Measurements from ENCODE around the gene ADGRF3.
A peak's percentile ranks its signal among the peaks of the same experiment; 100 is the strongest.
"Not testable (repeated sequence)": the region's sequence is repeated elsewhere in the genome, so short reads cannot be mapped to it uniquely, and the experiment has no call there.

Gene ADGRF3

DNA sequence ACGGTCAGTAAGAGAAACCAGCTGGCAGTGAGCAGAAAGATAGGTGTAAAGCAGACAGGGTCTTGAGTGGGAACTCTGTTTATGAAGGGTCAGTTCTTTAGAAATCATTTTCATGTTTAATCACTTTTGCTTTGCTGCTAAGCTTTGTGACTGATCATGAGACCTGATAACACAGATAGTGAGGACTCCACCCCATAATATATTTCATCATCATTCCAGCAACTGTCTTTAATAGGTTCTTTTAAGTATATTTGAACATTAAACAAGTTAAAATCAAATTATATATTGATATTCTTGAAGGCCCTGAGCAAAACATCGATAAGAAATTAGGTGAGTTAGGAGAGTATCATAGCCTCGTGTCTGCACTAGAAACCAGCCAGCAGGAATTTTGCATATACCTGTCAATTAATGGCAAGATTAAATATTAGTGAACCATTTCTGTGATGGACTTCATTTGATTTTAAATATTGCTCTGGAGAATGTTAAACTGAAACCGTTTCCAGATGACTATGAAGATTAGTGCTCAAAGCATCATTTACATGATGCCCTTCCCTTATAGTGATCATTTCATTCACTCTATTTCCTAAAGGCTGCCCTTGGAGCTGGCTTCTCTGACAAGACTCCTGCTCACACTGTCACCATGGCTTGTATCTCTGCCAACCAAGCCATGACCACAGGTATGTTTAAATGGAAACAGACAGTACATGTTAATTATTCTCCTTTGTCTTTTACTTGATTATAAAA lies 69.9 kb downstream of the ADGRF3 start:
- no peak for DNase-seq

DNA sequence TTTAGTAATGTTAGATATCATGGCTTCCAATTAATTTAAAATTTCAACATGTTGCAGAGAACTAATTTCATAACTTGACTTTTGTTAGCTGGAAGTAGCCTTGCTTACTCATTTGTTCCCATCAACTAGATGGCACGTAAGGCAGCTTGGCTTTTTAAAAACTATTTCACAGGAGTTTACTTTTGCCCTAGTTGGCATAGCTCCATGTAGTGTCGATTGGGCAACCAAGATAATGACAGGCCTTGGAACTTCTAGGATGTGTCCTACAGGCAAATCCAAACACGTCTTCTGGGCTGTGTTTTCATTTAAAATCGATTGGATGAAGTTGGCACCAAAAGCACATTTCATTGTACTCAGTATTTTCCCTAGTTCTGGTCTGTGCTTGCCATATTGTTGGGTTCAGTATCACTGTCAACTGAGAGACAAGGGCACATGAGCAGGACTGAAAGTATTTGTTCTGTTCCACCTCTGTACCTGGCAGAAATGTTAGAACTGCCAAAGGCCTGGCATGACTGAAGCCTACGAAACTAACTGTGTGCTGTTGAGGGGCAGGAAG lies 72.5 kb downstream of the ADGRF3 start:
- peak; percentile 11 to 39 for DNase-seq

DNA sequence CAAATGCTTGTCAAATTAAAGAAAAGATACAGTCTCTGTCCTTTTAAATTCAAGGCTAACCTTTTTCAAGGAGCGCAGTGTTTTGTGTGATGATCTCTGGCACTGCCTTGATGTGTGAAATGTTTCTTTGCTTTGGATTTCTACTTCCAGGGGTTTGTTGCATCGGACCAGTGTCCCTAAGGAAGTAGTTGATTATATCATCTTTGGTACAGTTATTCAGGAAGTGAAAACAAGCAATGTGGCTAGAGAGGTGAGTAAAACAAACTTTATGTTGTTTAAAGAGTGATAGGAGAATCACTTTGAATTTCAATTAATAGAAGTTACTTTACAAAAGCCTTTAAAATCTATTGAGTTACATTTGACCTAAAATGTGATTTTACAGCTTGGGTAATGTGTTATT lies 73.1 kb downstream of the ADGRF3 start:
- no peak for DNase-seq

DNA sequence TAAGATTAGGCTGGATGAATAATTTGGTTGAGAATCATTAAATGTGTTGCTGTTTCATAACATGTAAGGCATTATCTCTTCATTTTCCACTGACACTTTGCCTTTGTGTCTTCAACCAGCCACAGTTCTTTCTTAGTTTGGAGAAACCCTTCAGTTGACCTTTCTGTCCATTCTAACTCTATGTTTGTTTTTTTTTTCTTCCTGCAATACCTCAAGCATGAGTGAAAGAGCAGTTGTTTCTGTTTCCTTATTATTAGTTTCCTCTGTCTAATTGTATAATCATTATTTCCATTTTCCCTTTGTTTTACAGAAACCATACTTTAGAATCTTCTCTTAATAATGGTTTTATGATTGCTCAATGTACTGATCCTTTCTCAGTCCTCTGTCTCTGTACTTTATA lies 76.2 kb downstream of the ADGRF3 start:
- DNase-seq = no peak

DNA sequence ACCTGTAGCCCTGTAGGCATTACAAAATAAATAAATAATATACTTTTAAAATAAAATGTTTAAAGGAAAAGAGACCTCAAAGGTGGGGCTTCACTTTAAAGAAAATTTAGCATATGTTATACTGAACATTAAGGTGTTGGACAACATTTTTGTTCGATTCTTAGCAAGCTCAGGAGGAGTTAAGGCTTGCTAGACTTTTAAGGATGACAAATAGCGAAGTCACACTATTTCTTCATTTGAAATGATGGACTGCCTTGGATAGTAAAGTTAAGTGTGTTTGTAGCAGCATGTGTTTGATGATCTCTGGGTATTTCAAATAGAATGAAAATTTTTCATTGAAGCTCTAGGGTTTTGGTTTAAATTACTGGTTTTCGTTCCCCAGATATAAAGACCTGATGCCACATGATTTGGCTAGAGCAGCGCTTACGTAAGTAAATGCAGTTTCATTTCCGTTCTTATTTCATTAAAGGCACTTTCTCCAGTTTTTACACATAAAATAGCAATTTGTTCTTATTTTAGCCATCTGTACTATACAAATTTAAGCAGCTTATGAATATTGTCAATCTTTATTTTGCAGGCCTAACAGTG lies 76.9 kb downstream of the ADGRF3 start:
- no peak for DNase-seq

DNA sequence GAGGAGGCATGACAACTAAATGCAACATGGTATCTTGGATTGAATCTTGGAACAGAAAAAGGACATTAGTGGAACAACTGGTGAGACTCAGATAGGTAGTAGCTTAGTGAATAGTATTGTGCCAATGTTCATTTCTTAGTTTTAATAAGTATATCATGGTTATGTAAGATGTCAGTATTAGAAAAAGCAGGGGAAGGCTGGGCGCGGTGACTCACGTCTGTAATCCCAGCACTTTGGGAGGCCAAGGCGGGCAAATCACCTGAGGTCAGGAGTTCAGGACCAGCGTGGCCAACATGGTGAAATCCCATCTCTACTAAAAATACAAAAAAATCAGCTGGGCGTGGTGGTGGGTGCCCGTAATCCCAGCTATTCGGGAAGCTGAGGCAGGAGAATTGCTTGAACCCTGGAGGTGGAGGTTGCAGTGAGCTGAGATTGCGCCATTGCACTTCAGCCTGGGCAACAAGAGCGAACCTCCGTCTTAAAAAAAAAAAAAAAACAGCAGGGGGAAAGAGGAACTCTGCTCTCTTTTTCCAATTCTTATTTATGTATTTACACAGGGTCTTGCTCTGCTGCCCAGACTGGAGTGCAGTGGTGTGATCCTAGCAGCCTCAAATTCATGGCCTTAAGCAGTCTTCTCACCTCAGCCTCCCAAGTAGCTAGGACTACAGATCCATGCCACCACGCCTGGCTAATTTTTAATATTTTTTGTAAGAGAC lies 77.8 kb downstream of the ADGRF3 start:
- DNase-seq = not testable (repeated sequence)

DNA sequence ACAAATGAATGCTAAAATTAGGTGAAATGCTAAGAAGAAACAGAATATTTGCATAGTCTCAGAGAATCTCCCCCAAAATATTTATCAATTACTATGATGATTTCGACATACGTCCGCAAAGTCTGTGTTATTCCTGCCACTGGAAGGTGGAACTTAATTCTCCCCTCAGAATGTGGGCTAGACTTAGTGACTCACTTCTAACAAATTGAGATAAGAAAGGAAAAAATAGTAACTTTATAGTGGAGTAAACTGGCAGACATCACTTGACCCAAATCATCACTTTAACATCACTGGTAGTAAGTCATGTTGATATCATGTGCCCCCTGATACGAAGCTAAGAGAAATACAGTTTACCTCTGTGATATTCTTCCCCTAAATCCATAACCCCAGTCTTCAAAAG lies 78.4 kb downstream of the ADGRF3 start:
- no peak for DNase-seq

DNA sequence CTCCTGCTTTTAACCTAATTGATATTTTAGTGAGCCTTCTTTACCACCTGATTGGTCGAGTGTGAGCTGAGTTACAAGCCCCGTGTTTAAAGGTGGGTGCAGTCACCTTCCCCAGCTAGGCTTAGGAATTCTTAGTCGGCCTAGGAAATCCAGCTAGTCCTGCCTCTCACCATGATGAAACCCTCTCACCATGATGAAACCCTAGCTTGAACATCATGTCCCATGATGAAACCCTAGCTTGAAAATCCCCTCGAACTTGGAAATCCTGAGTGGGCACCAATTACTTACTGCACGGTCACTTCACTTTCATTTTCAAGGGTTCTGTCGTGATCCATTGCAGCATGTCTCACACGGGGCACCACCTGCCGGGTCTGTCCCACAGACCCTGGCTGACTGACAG lies 87.8 kb downstream of the ADGRF3 start:
- DNase-seq = not testable (repeated sequence)
